Stimulated activated CD4-positive, alpha-beta T cell treated with anti-CD3 and anti-CD28 coated beads, TNF-alpha, amount 100 ng/mL, for 1 hour (primary cell): Measurements from ENCODE around the gene CABCOCO1.

ENCODE experiments used
- DNase-seq, 3 donors: peaks; one replicate each; pipeline ENCODE4 v3.0.0-alpha.2; 2020; ENCODE audit warnings: low read depth in 3 of 3, low spot score in 1 of 3

The CABCOCO1 gene

DNA sequence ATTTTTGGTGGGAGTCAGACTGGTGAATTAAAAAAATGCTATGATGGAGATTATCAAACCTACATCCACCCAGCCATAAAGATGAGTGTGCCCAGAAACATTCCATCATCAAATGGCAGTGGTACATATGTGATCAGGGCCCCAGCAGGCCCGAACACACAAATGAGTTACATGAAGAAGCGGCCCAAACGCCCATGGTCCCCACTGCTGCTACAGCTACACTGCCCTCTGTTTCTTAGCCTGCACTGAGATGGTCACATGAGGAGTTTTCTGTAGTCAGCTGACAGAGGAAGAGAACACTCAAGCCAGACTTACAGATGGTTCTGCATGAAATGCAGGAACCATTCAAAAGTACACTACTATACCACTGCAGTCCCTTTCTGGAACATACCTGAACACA is 142.4 kb downstream of the CABCOCO1 start:
- no peak for DNase-seq

GRCh38 chr10:61810263-61810662 is 147.5 kb downstream of the CABCOCO1 start:
- no peak for DNase-seq

DNA sequence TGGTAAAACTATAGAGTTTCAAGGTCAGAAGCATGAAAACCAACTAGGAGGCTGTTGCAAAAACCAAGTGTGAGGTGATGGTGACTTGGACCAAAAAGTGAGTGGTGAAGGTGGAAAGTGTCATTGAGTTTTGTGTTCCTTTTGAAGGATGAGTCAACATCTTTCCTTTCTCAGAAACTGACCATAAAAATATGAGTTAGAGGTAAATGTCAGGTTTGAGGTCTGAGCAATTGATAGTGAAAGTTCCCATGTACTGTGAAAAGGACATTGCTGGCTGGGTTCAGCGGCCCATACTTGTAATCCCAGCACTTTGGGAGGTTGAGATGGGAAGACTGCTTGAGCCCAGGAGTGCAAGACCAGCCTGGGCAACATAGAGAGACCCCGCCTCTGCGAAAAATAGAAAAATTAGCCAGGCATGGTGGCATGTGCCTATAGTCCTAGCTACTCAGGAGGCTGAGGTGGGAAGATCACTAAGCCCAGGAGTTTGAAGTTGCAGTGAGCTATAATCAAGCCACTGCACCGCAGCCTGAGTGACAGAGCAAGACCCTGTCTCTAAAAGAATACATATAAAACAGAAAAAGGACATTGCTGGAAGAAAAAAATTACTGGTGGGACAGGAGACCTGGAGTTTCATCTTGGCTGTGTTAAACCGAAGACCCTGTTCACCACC is 149.5 kb downstream of the CABCOCO1 start:
- DNase-seq = no peak

DNA sequence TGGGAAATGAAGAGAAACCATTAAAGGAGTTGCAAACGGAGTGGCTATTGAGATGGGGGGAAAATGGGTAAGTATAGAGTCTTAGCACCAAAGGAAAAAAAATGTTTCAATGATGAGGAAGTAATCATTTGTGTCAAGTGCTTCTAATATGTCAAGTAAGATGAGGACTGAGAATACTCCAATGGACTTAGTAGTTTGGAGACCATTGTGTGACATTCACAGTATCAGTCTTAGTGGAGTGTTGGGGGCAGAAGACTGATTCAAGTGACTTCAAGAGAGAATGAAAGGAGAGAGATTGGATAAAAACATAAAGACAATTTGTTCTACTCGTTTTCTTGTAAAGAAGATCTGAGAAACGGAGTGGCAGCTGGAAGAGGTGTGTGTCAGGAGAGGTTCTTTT is 150.2 kb downstream of the CABCOCO1 start:
- DNase-seq = no peak

DNA sequence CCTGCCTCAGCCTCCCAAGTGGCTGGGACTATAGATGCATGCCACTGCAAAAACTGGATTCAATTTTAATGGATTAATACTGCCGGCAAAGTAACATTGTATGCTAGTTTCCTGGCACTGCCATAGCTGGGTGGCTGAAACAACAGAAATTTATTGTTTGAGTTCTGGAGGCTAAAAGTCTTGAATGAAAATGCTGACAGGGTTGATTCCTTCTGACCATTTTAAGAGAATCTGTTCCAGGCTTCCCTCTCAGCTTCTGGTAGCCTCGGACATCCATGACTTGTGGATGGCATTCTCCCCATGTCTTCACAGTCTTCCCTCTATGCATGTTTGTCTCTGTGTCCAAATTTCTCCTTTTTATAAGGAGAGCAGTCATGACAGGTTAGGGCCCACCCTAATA is 151.4 kb downstream of the CABCOCO1 start:
- no peak for DNase-seq

GRCh38 chr10:61815496-61815895 is 152.8 kb downstream of the CABCOCO1 start:
- no peak for DNase-seq
